ENCODE data around the gene TRMT61B. TPM values are rescaled to one million over a fixed set of nuclear protein-coding genes. Genes with fewer than 3 reads are reported as not detected.

Gene TRMT61B
- total and polyA plus RNA-seq, 9 of the 15 experiments (the other 6 are each of a cell fraction or from before 2014, with no cell fraction given), result 13.2 to 28.3 (median 19.5) TPM

DNA sequence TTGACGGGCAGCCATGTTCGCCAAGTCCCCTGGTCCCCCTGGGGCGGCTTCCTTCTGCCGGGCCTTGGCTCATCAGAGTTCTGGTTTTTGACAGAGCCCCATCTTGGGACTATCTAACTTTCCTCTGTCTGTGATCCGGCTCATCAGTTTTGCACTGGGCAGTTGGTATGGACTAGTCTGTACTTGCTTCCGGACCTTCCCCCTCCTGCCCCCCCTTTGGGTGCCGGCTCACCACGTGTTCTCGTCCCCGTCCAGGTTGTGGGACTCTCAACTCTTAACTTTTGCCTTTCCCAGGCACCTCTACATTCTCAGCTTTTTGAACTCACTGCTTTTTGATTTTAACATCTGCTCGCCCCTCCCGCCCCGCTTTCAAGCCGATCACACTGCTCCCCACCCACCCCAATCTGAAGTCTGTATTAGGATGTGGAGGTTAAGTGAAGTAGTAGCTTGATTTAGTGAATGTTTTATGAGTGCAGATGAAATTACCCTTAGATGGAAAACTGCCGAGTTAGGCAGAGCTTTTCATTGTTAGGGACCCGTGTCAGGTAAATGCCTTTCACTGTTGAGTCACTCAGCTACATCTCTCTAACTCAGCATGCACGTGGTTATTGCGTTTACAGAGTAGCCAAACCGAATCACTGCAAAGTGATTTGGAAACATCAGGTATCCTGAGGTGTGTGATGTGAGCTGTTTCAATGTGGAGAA is 25.2 kb upstream of the TRMT61B start (continued):
- no peak for TF ChIP-seq ARHGAP35 (IDR thresholded peaks at IDR 0.05; ENCODE audit: partially characterized antibody)
- peak in 1 of 2 experiments; percentile 76; a peak in 2 of 4 replicates for TF ChIP-seq HDAC1 (IDR thresholded peaks at IDR 0.05)
- TF ChIP-seq, protein P1, sequence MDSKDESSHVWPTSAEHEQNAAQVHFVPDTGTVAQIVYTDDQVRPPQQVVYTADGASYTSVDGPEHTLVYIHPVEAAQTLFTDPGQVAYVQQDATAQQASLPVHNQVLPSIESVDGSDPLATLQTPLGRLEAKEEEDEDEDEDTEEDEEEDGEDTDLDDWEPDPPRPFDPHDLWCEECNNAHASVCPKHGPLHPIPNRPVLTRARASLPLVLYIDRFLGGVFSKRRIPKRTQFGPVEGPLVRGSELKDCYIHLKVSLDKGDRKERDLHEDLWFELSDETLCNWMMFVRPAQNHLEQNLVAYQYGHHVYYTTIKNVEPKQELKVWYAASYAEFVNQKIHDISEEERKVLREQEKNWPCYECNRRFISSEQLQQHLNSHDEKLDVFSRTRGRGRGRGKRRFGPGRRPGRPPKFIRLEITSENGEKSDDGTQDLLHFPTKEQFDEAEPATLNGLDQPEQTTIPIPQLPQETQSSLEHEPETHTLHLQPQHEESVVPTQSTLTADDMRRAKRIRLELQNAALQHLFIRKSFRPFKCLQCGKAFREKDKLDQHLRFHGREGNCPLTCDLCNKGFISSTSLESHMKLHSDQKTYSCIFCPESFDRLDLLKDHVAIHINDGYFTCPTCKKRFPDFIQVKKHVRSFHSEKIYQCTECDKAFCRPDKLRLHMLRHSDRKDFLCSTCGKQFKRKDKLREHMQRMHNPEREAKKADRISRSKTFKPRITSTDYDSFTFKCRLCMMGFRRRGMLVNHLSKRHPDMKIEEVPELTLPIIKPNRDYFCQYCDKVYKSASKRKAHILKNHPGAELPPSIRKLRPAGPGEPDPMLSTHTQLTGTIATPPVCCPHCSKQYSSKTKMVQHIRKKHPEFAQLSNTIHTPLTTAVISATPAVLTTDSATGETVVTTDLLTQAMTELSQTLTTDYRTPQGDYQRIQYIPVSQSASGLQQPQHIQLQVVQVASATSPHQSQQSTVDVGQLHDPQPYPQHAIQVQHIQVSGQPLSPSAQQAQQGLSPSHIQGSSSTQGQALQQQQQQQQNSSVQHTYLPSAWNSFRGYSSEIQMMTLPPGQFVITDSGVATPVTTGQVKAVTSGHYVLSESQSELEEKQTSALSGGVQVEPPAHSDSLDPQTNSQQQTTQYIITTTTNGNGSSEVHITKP (IDR thresholded peaks at IDR 0.05; ENCODE audit: partially characterized antibody), result peak; percentile 69
- TF ChIP-seq KDM1A (IDR thresholded peaks at IDR 0.05), result 0 out of 4 replicates have a peak, but pooled peaks of 1 of the 2 experiments have one; percentile 19
- no peak for TF ChIP-seq TFE3 (CRISPR knock-in tag; IDR thresholded peaks at IDR 0.05)
- TF ChIP-seq, protein P2, sequence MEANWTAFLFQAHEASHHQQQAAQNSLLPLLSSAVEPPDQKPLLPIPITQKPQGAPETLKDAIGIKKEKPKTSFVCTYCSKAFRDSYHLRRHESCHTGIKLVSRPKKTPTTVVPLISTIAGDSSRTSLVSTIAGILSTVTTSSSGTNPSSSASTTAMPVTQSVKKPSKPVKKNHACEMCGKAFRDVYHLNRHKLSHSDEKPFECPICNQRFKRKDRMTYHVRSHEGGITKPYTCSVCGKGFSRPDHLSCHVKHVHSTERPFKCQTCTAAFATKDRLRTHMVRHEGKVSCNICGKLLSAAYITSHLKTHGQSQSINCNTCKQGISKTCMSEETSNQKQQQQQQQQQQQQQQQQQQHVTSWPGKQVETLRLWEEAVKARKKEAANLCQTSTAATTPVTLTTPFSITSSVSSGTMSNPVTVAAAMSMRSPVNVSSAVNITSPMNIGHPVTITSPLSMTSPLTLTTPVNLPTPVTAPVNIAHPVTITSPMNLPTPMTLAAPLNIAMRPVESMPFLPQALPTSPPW (CRISPR knock-in tag; IDR thresholded peaks at IDR 0.05), result peak; percentile 97
- TF ChIP-seq CXXC5 (CRISPR knock-in tag; IDR thresholded peaks at IDR 0.05), result 0 out of 2 replicates have a peak, but pooled peaks have one; percentile 7
- no peak for TF ChIP-seq ZNF583 (CRISPR knock-in tag; IDR thresholded peaks at IDR 0.05)
- peak; percentile 33 to 97; a peak in 3 of 4 replicates for TF ChIP-seq SIN3A (IDR thresholded peaks at IDR 0.05; ENCODE audit: borderline replicate concordance in 2 of 2, control insufficient read depth in 1 of 2, low read depth in 2 of 2, low read length in 2 of 2)
- no peak for TF ChIP-seq MITF (IDR thresholded peaks at IDR 0.05)
- TF ChIP-seq, protein P3, sequence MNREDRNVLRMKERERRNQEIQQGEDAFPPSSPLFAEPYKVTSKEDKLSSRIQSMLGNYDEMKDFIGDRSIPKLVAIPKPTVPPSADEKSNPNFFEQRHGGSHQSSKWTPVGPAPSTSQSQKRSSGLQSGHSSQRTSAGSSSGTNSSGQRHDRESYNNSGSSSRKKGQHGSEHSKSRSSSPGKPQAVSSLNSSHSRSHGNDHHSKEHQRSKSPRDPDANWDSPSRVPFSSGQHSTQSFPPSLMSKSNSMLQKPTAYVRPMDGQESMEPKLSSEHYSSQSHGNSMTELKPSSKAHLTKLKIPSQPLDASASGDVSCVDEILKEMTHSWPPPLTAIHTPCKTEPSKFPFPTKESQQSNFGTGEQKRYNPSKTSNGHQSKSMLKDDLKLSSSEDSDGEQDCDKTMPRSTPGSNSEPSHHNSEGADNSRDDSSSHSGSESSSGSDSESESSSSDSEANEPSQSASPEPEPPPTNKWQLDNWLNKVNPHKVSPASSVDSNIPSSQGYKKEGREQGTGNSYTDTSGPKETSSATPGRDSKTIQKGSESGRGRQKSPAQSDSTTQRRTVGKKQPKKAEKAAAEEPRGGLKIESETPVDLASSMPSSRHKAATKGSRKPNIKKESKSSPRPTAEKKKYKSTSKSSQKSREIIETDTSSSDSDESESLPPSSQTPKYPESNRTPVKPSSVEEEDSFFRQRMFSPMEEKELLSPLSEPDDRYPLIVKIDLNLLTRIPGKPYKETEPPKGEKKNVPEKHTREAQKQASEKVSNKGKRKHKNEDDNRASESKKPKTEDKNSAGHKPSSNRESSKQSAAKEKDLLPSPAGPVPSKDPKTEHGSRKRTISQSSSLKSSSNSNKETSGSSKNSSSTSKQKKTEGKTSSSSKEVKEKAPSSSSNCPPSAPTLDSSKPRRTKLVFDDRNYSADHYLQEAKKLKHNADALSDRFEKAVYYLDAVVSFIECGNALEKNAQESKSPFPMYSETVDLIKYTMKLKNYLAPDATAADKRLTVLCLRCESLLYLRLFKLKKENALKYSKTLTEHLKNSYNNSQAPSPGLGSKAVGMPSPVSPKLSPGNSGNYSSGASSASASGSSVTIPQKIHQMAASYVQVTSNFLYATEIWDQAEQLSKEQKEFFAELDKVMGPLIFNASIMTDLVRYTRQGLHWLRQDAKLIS (CRISPR knock-in tag; IDR thresholded peaks at IDR 0.05), result 0 out of 2 replicates have a peak, but pooled peaks have one; percentile 8
- TF ChIP-seq ETV5 (CRISPR knock-in tag; IDR thresholded peaks at IDR 0.05; ENCODE audit: low read depth), result 0 out of 2 replicates have a peak, but pooled peaks have one; percentile 49
- TF ChIP-seq FOXM1 (IDR thresholded peaks at IDR 0.05; ENCODE audit: low read depth), result no peak
- TF ChIP-seq FOXM1 (CRISPR knock-in tag; IDR thresholded peaks at IDR 0.05; ENCODE audit: low read depth), result peak; percentile 6; the same call in 1 of the 2 replicates
